ENCODE measurements around the gene TMEM212. TPM values are rescaled to one million over a fixed set of nuclear protein-coding genes. Genes with fewer than 3 reads are reported as not detected.

Gene TMEM212
- total and polyA plus RNA-seq, 2 of the 13 experiments (the other 11 are each of a cell fraction or from before 2014, with no cell fraction given) = not detected

GRCh38 chr3:171809861-171810628 is 33.1 kb upstream of the TMEM212 start, which contains the start of gene PLD1 (continued):
- peak; percentile 26; the same call in 1 of the 2 replicates for TF ChIP-seq E2F1 (CRISPR knock-in tag; IDR thresholded peaks at IDR 0.05)
- TF ChIP-seq, protein P1, sequence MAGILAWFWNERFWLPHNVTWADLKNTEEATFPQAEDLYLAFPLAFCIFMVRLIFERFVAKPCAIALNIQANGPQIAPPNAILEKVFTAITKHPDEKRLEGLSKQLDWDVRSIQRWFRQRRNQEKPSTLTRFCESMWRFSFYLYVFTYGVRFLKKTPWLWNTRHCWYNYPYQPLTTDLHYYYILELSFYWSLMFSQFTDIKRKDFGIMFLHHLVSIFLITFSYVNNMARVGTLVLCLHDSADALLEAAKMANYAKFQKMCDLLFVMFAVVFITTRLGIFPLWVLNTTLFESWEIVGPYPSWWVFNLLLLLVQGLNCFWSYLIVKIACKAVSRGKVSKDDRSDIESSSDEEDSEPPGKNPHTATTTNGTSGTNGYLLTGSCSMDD (CRISPR knock-in tag; IDR thresholded peaks at IDR 0.05) = no peak
- no peak for TF ChIP-seq DNMT3B (CRISPR knock-in tag; conservative IDR thresholded peaks at IDR 0.05)
- TF ChIP-seq ZNF768 (CRISPR knock-in tag; IDR thresholded peaks at IDR 0.05) = peak; percentile 48; the same call in 1 of the 2 replicates
- TF ChIP-seq, protein P2, sequence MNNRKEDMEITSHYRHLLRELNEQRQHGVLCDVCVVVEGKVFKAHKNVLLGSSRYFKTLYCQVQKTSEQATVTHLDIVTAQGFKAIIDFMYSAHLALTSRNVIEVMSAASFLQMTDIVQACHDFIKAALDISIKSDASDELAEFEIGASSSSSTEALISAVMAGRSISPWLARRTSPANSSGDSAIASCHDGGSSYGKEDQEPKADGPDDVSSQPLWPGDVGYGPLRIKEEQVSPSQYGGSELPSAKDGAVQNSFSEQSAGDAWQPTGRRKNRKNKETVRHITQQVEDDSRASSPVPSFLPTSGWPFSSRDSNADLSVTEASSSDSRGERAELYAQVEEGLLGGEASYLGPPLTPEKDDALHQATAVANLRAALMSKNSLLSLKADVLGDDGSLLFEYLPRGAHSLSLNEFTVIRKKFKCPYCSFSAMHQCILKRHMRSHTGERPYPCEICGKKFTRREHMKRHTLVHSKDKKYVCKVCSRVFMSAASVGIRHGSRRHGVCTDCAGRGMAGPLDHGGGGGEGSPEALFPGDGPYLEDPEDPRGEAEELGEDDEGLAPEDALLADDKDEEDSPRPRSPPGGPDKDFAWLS (CRISPR knock-in tag; IDR thresholded peaks at IDR 0.05; ENCODE audit: borderline replicate concordance) = 0 out of 2 replicates have a peak, but pooled peaks have one; percentile 21
- TF ChIP-seq ZNF704 (CRISPR knock-in tag; IDR thresholded peaks at IDR 0.05; ENCODE audit: borderline replicate concordance) = peak; percentile 71; the same call in 1 of the 2 replicates
- TF ChIP-seq NR3C1 (CRISPR knock-in tag; IDR thresholded peaks at IDR 0.05) = no peak
- TF ChIP-seq ELK4 (CRISPR knock-in tag; IDR thresholded peaks at IDR 0.05; ENCODE audit: borderline replicate concordance) = no peak
- no peak for TF ChIP-seq RFX1 (IDR thresholded peaks at IDR 0.05)
- TF ChIP-seq ZNF816 (CRISPR knock-in tag; IDR thresholded peaks at IDR 0.05; ENCODE audit: borderline replicate concordance) = 0 out of 2 replicates have a peak, but pooled peaks have one; percentile 54
- peak; percentile 69 for TF ChIP-seq SRY (CRISPR knock-in tag; IDR thresholded peaks at IDR 0.05)
- TF ChIP-seq NCOR1 (IDR thresholded peaks at IDR 0.05; ENCODE audit: borderline replicate concordance, low read length) = no peak
- peak; percentile 77; the same call in 1 of the 2 replicates for TF ChIP-seq EED (CRISPR knock-in tag; IDR thresholded peaks at IDR 0.05)
- no peak; the same call in 1 of the 2 replicates for TF ChIP-seq RBAK (CRISPR knock-in tag; IDR thresholded peaks at IDR 0.05)
- peak; percentile 74; the same call in 1 of the 2 replicates for TF ChIP-seq ZNF317 (CRISPR knock-in tag; IDR thresholded peaks at IDR 0.05)
- TF ChIP-seq, protein P3, sequence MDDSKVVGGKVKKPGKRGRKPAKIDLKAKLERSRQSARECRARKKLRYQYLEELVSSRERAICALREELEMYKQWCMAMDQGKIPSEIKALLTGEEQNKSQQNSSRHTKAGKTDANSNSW (CRISPR knock-in tag; IDR thresholded peaks at IDR 0.05; ENCODE audit: borderline replicate concordance) = no peak
- TF ChIP-seq, protein P4, sequence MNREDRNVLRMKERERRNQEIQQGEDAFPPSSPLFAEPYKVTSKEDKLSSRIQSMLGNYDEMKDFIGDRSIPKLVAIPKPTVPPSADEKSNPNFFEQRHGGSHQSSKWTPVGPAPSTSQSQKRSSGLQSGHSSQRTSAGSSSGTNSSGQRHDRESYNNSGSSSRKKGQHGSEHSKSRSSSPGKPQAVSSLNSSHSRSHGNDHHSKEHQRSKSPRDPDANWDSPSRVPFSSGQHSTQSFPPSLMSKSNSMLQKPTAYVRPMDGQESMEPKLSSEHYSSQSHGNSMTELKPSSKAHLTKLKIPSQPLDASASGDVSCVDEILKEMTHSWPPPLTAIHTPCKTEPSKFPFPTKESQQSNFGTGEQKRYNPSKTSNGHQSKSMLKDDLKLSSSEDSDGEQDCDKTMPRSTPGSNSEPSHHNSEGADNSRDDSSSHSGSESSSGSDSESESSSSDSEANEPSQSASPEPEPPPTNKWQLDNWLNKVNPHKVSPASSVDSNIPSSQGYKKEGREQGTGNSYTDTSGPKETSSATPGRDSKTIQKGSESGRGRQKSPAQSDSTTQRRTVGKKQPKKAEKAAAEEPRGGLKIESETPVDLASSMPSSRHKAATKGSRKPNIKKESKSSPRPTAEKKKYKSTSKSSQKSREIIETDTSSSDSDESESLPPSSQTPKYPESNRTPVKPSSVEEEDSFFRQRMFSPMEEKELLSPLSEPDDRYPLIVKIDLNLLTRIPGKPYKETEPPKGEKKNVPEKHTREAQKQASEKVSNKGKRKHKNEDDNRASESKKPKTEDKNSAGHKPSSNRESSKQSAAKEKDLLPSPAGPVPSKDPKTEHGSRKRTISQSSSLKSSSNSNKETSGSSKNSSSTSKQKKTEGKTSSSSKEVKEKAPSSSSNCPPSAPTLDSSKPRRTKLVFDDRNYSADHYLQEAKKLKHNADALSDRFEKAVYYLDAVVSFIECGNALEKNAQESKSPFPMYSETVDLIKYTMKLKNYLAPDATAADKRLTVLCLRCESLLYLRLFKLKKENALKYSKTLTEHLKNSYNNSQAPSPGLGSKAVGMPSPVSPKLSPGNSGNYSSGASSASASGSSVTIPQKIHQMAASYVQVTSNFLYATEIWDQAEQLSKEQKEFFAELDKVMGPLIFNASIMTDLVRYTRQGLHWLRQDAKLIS (CRISPR knock-in tag; IDR thresholded peaks at IDR 0.05) = no peak; the same call in none of the 2 replicates
- TF ChIP-seq MAF1 (CRISPR knock-in tag; IDR thresholded peaks at IDR 0.05; ENCODE audit: borderline replicate concordance) = no peak

All from HepG2 (cell line).